Urinary bladder (tissue), 4 donors: ENCODE measurements around the gene CRYGN. TPM values are rescaled to one million over a fixed set of nuclear protein-coding genes. Genes with fewer than 3 reads are reported as not detected.

ENCODE experiments used
- DNase-seq: peaks from one replicate; pipeline ENCODE4 v3.0.0-alpha.2; 2015; ENCODE audit errors: extremely low spot score
- H3K27ac ChIP-seq: one replicate; pipeline ENCODE4 v1.5.1; 2013; ENCODE audit warnings: low read depth, mild to moderate bottlenecking, moderate library complexity
- H3K36me3 ChIP-seq: one replicate; pipeline ENCODE4 v1.6.1; 2013; ENCODE audit warnings: mild to moderate bottlenecking, moderate library complexity; ENCODE audit not compliant: insufficient read depth
- H3K4me1 ChIP-seq: one replicate; pipeline ENCODE4 v1.6.1; 2013; ENCODE audit warnings: mild to moderate bottlenecking, moderate library complexity; ENCODE audit not compliant: insufficient read depth
- H3K4me3 ChIP-seq: one replicate; pipeline ENCODE4 v1.5.1; 2013; ENCODE audit warnings: low read depth, low read length
- WGBS: extraction: QIAGEN DNeasy Blood & Tissue Kit; methylation state at CpG from one replicate; pipeline ENCODE4 v1.1.7; 2013; 5-methylcytosine and 5-hydroxymethylcytosine counted together
- polyA plus RNA-seq: library from polyadenylated mRNA; stranded (reverse); fragments of 200-250 nt; gene quantifications from one replicate; pipeline ENCODE4 v1.2.3, GENCODE V29; 2013
- total RNA-seq: library from RNA; depleted of rRNA; stranded (reverse); fragments of >200 nt; gene quantifications from one replicate; pipeline ENCODE4 v1.2.3, GENCODE V29; 2014
- donor health status: healthy with polysubstance abuse.
- donor health status: healthy.

The CRYGN gene
- total and polyA plus RNA-seq, 2 donors: 0.16 to 0.67 TPM

GRCh38 chr7:151454305-151454704 lies 14.4 kb upstream of the CRYGN start:
- H3K27ac ChIP-seq: no peak overlapping the region
- no peak for DNase-seq
- H3K4me3 ChIP-seq: no peak overlapping the region
- WGBS: 92% methylated on average over 14 of the region's 14 CpGs
- no peaks in the 10 kb centered on the region for H3K36me3 ChIP-seq
- H3K4me1 ChIP-seq: no peaks in the 10 kb centered on the region

- no peak overlapping the region for H3K27ac ChIP-seq
- no peaks in the 10 kb centered on the region for H3K36me3 ChIP-seq
- H3K4me3 ChIP-seq: no peak overlapping the region
- 83% methylated on average over 13 of the region's 13 CpGs for WGBS
- DNase-seq: no peak
- H3K4me1 ChIP-seq: no peaks in the 10 kb centered on the region
These were observed 13.4 kb upstream of the CRYGN start for GRCh38 chr7:151453326-151453791.

GRCh38 chr7:151452680-151453325 lies 12.9 kb upstream of the CRYGN start:
- H3K4me3 ChIP-seq: no peak overlapping the region
- H3K4me1 ChIP-seq: no peaks in the 10 kb centered on the region
- whole genome bisulfite sequencing: 88% methylated on average over 15 of the region's 15 CpGs
- no peak for DNase-seq
- no peaks in the 10 kb centered on the region for H3K36me3 ChIP-seq
- no peak overlapping the region for H3K27ac ChIP-seq

- H3K27ac ChIP-seq: no peak overlapping the region
- no peak overlapping the region for H3K4me3 ChIP-seq
- H3K4me1 ChIP-seq: no peaks in the 10 kb centered on the region
- 87% methylated on average over 23 of the region's 23 CpGs for WGBS
- H3K36me3 ChIP-seq: no peaks in the 10 kb centered on the region
- no peak for DNase-seq
These were observed 12.0 kb upstream of the CRYGN start for GRCh38 chr7:151451626-151452571.

- WGBS: 87% methylated on average over 5 of the region's 5 CpGs
- Histone ChIP-seq H3K27ac (no peak overlapping the region), H3K4me3 (no peak overlapping the region), H3K36me3 (no peaks in the 10 kb centered on the region), H3K4me1 (no peaks in the 10 kb centered on the region)
- no peak for DNase-seq
These were observed 11.2 kb upstream of the CRYGN start for GRCh38 chr7:151451156-151451555.

GRCh38 chr7:151449990-151450389 lies 10.0 kb upstream of the CRYGN start:
- 87% methylated on average over 9 of the region's 9 CpGs for WGBS
- Histone ChIP-seq H3K4me3 (no peak overlapping the region), H3K27ac (no peak overlapping the region), H3K4me1 (no peaks in the 10 kb centered on the region), H3K36me3 (no peaks in the 10 kb centered on the region)
- no peak for DNase-seq

GRCh38 chr7:151448261-151449252 lies 8.6 kb upstream of the CRYGN start:
- no peak for DNase-seq
- Histone ChIP-seq H3K27ac (no peak overlapping the region), H3K4me1 (no peaks in the 10 kb centered on the region), H3K36me3 (no peaks in the 10 kb centered on the region), H3K4me3 (peak overlapping the region; percentile 50)
- WGBS: 7% methylated on average over 61 of the region's 61 CpGs

GRCh38 chr7:151447901-151448260 lies 7.9 kb upstream of the CRYGN start:
- H3K4me1 ChIP-seq: no peaks in the 10 kb centered on the region
- WGBS: 67% methylated on average over 26 of the region's 26 CpGs
- no peak overlapping the region for H3K27ac ChIP-seq
- no peak for DNase-seq
- H3K36me3 ChIP-seq: no peaks in the 10 kb centered on the region
- H3K4me3 ChIP-seq: peak overlapping the region; percentile 50

GRCh38 chr7:151447312-151447711 lies 7.4 kb upstream of the CRYGN start:
- no peak overlapping the region for H3K27ac ChIP-seq
- no peaks in the 10 kb centered on the region for H3K4me1 ChIP-seq
- WGBS: 98% methylated on average over 18 of the region's 18 CpGs
- no peak overlapping the region for H3K4me3 ChIP-seq
- DNase-seq: no peak
- no peaks in the 10 kb centered on the region for H3K36me3 ChIP-seq

GRCh38 chr7:151446412-151446811 lies 6.5 kb upstream of the CRYGN start:
- H3K36me3 ChIP-seq: no peaks in the 10 kb centered on the region
- no peak for DNase-seq
- H3K4me3 ChIP-seq: no peak overlapping the region
- WGBS: 94% methylated on average over 2 of the region's 2 CpGs
- H3K27ac ChIP-seq: no peak overlapping the region
- no peaks in the 10 kb centered on the region for H3K4me1 ChIP-seq

GRCh38 chr7:151444632-151445031 lies 4.7 kb upstream of the CRYGN start:
- Histone ChIP-seq H3K4me1 (no peaks in the 10 kb centered on the region), H3K36me3 (no peaks in the 10 kb centered on the region), H3K27ac (no peak overlapping the region), H3K4me3 (no peak overlapping the region)
- 90% methylated on average over 1 of the region's 1 CpG for WGBS
- DNase-seq: no peak

GRCh38 chr7:151442776-151443496 lies 3.0 kb upstream of the CRYGN start:
- no peak for DNase-seq
- Histone ChIP-seq H3K4me1 (no peaks in the 10 kb centered on the region), H3K27ac (no peak overlapping the region), H3K4me3 (no peak overlapping the region), H3K36me3 (no peaks in the 10 kb centered on the region)
- WGBS: 82% methylated on average over 10 of the region's 10 CpGs
